GM19467 (cell line): Measurements from ENCODE around the gene MS4A7.
"Not testable (repeated sequence)": the region's sequence is repeated elsewhere in the genome, so short reads cannot be mapped to it uniquely, and the experiment has no call there.

Experiments
- ATAC-seq: cut with Tn5 transposase; IDR thresholded peaks from one replicate; pipeline ENCODE4 v1.9.1; 2021; ENCODE audit warnings: mild to moderate bottlenecking, moderate library complexity; ENCODE audit not compliant: unreplicated experiment

The MS4A7 gene

GRCh38 chr11:60378354-60378753 is at the start of gene MS4A7:
TSS of gene MS4A7 (plus strand) at chr11:60378532. CDS start at chr11:60383142, 4,610 bp downstream.
- ATAC-seq, result peak; percentile 83

GRCh38 chr11:60332846-60333245 is 45.5 kb upstream of the MS4A7 start:
- ATAC-seq, result no peak

GRCh38 chr11:60334005-60334620 is 44.2 kb upstream of the MS4A7 start:
- peak; percentile 57 for ATAC-seq

- no peak for ATAC-seq
Measured at GRCh38 chr11:60336767-60337391, 41.5 kb upstream of the MS4A7 start.

GRCh38 chr11:60338053-60338452 is 40.3 kb upstream of the MS4A7 start:
- no peak for ATAC-seq

GRCh38 chr11:60339356-60339755 is 39.0 kb upstream of the MS4A7 start:
- ATAC-seq, result no peak

- no peak for ATAC-seq
Measured at GRCh38 chr11:60343094-60343704, 35.1 kb upstream of the MS4A7 start.

- ATAC-seq, result no peak
Measured at GRCh38 chr11:60344146-60344545, 34.2 kb upstream of the MS4A7 start.

- no peak for ATAC-seq
Measured at GRCh38 chr11:60345489-60345888, 32.8 kb upstream of the MS4A7 start.

GRCh38 chr11:60347084-60347797 is 31.1 kb upstream of the MS4A7 start:
- ATAC-seq, result no peak

- ATAC-seq, result no peak
Measured at GRCh38 chr11:60348116-60348515, 30.2 kb upstream of the MS4A7 start.

GRCh38 chr11:60349990-60350389 is 28.3 kb upstream of the MS4A7 start:
- ATAC-seq, result no peak

- no peak for ATAC-seq
Measured at GRCh38 chr11:60357771-60358170, 20.6 kb upstream of the MS4A7 start.

- no peak for ATAC-seq
Measured at GRCh38 chr11:60360621-60361020, 17.7 kb upstream of the MS4A7 start.

GRCh38 chr11:60362241-60362640 is 16.1 kb upstream of the MS4A7 start:
- no peak for ATAC-seq

- no peak for ATAC-seq
Measured at GRCh38 chr11:60363542-60364470, 14.5 kb upstream of the MS4A7 start.

- not testable (repeated sequence) for ATAC-seq
Measured at GRCh38 chr11:60366262-60366904, 11.9 kb upstream of the MS4A7 start.

- peak; percentile 77 for ATAC-seq
Measured at GRCh38 chr11:60367009-60367408, 11.3 kb upstream of the MS4A7 start.

GRCh38 chr11:60367896-60368295 is 10.4 kb upstream of the MS4A7 start:
- ATAC-seq, result no peak

- ATAC-seq, result no peak
Measured at GRCh38 chr11:60370252-60370810, 8.0 kb upstream of the MS4A7 start.
